AG04449 (cell line): ENCODE measurements around the gene PLEKHA8.

Source experiments
- CTCF ChIA-PET: fragments of 350-600 bp; formaldehyde crosslinking; extraction: SDS; loops from one replicate; lab custom pipeline; 2021; ENCODE audit warnings: antibody characterized with exemption; lab: Yijun Ruan, JAX
- POLR2A ChIA-PET: fragments of 400-600, 350-600 bp; formaldehyde crosslinking; extraction: SDS; loops from one replicate; lab custom pipeline; 2020; ENCODE audit warnings: antibody characterized with exemption, inconsistent platforms; lab: Yijun Ruan, JAX
- DNase-seq: peaks from one replicate; pipeline ENCODE4 v3.0.0-alpha.2; 2010; ENCODE audit warnings: low read depth, low spot score
- H3K4me3 ChIP-seq: 2 replicates; pipeline ENCODE4 v1.5.1; 2011; ENCODE audit warnings: low read depth, mild to moderate bottlenecking, control low read depth, low read length
- CTCF ChIP-seq: IDR thresholded peaks from one replicate; pipeline ENCODE4 v1.5.1; 2011; ENCODE audit warnings: mild to moderate bottlenecking, moderate library complexity, low read length, control low read depth, inconsistent platforms; ENCODE audit not compliant: insufficient read depth; ENCODE audit errors: missing control alignments

Gene PLEKHA8

GRCh38 chr7:30160329-30160728, 132.1 kb downstream of the PLEKHA8 start:
- no peak for TF ChIP-seq CTCF
- CTCF ChIA-PET = interaction anchor here (1.0 to 3.3 kb wide), 5 partner anchors 8 to 404 kb away, joined by 3 to 10 read pairs (median 6); no protein-coding TSS in a partner anchor
- no peak for DNase-seq
- POLR2A ChIA-PET = no interaction called here
- no peak overlapping the region for H3K4me3 ChIP-seq

- TF ChIP-seq CTCF = no peak
- DNase-seq = no peak
- H3K4me3 ChIP-seq = no peak overlapping the region
- CTCF ChIA-PET = interaction anchor here (0.9 to 3.3 kb wide), 5 partner anchors 14 to 401 kb away, joined by 3 to 10 read pairs (median 6); no protein-coding TSS in a partner anchor
- POLR2A ChIA-PET = interaction anchor here (1.0 kb wide), 1 partner anchor 26 kb away, joined by 3 read pairs; no protein-coding TSS in a partner anchor
These were observed 133.9 kb downstream of the PLEKHA8 start for GRCh38 chr7:30162133-30162532.

GRCh38 chr7:30162622-30163124, 134.5 kb downstream of the PLEKHA8 start:
- ChIA-PET CTCF (interaction anchor here (0.9 to 2.5 kb wide), 6 partner anchors 11 to 400 kb away, joined by 3 to 23 read pairs (median 8); no protein-coding TSS in a partner anchor), POLR2A (interaction anchor here (0.7 to 1.0 kb wide), 2 partner anchors 24 to 27 kb away, joined by 3 to 4 read pairs; no protein-coding TSS in a partner anchor)
- H3K4me3 ChIP-seq = peak overlapping the region; percentile 29
- no peak for DNase-seq
- TF ChIP-seq CTCF = no peak

GRCh38 chr7:30163231-30163894, 135.2 kb downstream of the PLEKHA8 start:
- ChIA-PET CTCF (interaction anchor here (1.5 to 2.5 kb wide), 8 partner anchors 8 to 401 kb away, joined by 5 to 23 read pairs (median 9); no protein-coding TSS in a partner anchor), POLR2A (interaction anchor here (0.7 to 1.0 kb wide), 2 partner anchors 25 to 27 kb away, joined by 3 to 4 read pairs; no protein-coding TSS in a partner anchor)
- no peak overlapping the region for H3K4me3 ChIP-seq
- no peak for TF ChIP-seq CTCF
- no peak for DNase-seq

- TF ChIP-seq CTCF = peak; percentile 47
- DNase-seq = no peak
- ChIA-PET POLR2A (no interaction called here), CTCF (interaction anchor here (0.6 to 2.5 kb wide), 12 partner anchors 9 to 399 kb away, joined by 3 to 23 read pairs (median 7); no protein-coding TSS in a partner anchor)
- H3K4me3 ChIP-seq = no peak overlapping the region
These were observed 136.4 kb downstream of the PLEKHA8 start for GRCh38 chr7:30164567-30164966.

- H3K4me3 ChIP-seq = no peak overlapping the region
- ChIA-PET CTCF (interaction anchor here (0.9 to 1.8 kb wide), 5 partner anchors 9 to 247 kb away, joined by 3 to 9 read pairs (median 4); no protein-coding TSS in a partner anchor), POLR2A (no interaction called here)
- DNase-seq = no peak
- no peak for TF ChIP-seq CTCF
These were observed 137.4 kb downstream of the PLEKHA8 start for GRCh38 chr7:30165590-30165989.
